Measurements from ENCODE around the gene ADM2. TPM values are rescaled to one million over a fixed set of nuclear protein-coding genes. Genes with fewer than 3 reads are reported as not detected.

Gene ADM2
- total and polyA plus RNA-seq, 2 of the 13 experiments (the other 11 are each of a cell fraction or from before 2014, with no cell fraction given): 1.2 to 3.0 TPM

GRCh38 chr22:50528682-50529415, 47.5 kb downstream of the ADM2 start (continued):
- TF ChIP-seq ZNF318 (CRISPR knock-in tag; IDR thresholded peaks at IDR 0.05) (no peak), GMEB2 (CRISPR knock-in tag; IDR thresholded peaks at IDR 0.05; ENCODE audit: low read depth) (no peak), NFKB2 (CRISPR knock-in tag; IDR thresholded peaks at IDR 0.05; ENCODE audit: borderline replicate concordance) (0 out of 2 replicates have a peak, but pooled peaks have one; percentile 44), NR2F1 (CRISPR knock-in tag; IDR thresholded peaks at IDR 0.05) (0 out of 4 replicates have a peak, but pooled peaks of 1 of the 2 experiments have one; percentile 17), ZNF710 (CRISPR knock-in tag; IDR thresholded peaks at IDR 0.05; ENCODE audit: borderline replicate concordance) (peak; percentile 13; the same call in 1 of the 2 replicates), TBL1XR1 (IDR thresholded peaks at IDR 0.05; ENCODE audit: borderline replicate concordance, low read length, partially characterized antibody) (no peak), RFXAP (CRISPR knock-in tag; IDR thresholded peaks at IDR 0.05; ENCODE audit: borderline replicate concordance) (peak; percentile 59; the same call in 1 of the 2 replicates), ZNF773 (CRISPR knock-in tag; IDR thresholded peaks at IDR 0.05; ENCODE audit: borderline replicate concordance) (0 out of 2 replicates have a peak, but pooled peaks have one; percentile 15), ZNF513 (CRISPR knock-in tag; conservative IDR thresholded peaks at IDR 0.05) (0 out of 2 replicates have a peak, but pooled peaks have one; percentile 30), ZNF850 (CRISPR knock-in tag; conservative IDR thresholded peaks at IDR 0.05) (0 out of 2 replicates have a peak, but pooled peaks have one; percentile 66), KDM5B (CRISPR knock-in tag; IDR thresholded peaks at IDR 0.05; ENCODE audit: borderline replicate concordance) (peak; percentile 49; the same call in 1 of the 2 replicates), CCDC6 (CRISPR knock-in tag; IDR thresholded peaks at IDR 0.05) (no peak), SSRP1 (CRISPR knock-in tag; IDR thresholded peaks at IDR 0.05) (0 out of 2 replicates have a peak, but pooled peaks have one; percentile 60), KAT7 (CRISPR knock-in tag; IDR thresholded peaks at IDR 0.05; ENCODE audit: borderline replicate concordance) (no peak)

Measured in HepG2 (cell line).